NOMO-1 treated with DMSO at 0.1 percent for 48 hours (cell line): ENCODE data around the gene MAP2K7.
"Not testable (repeated sequence)": the region's sequence is repeated elsewhere in the genome, so short reads cannot be mapped to it uniquely, and the experiment has no call there.

Source experiments
- DNase-seq: peaks from one replicate; lab custom pipeline; 2025; ENCODE audit not compliant: unreplicated experiment; lab: John Stamatoyannopoulos, UW

MAP2K7 gene

DNA sequence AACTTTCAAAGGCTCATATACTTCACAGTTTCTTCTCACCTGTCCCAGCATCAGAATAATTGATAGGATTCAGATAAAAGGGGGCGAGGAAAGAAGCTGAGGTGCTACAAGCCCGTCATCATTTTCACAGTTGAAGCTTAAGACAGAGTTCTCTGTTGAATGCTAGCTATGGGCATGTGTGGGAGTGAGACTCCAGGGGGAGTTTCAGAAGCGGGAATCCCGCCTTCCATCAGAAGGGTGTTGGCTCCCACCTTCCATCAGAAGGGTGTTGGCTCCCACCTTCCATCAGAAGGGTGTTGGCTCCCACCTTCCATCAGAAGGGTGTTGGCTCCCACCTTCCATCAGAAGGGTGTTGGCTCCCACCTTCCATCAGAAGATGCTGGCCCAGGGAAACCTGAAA, 57.4 kb downstream of the MAP2K7 start:
- DNase-seq, result not testable (repeated sequence)

DNA sequence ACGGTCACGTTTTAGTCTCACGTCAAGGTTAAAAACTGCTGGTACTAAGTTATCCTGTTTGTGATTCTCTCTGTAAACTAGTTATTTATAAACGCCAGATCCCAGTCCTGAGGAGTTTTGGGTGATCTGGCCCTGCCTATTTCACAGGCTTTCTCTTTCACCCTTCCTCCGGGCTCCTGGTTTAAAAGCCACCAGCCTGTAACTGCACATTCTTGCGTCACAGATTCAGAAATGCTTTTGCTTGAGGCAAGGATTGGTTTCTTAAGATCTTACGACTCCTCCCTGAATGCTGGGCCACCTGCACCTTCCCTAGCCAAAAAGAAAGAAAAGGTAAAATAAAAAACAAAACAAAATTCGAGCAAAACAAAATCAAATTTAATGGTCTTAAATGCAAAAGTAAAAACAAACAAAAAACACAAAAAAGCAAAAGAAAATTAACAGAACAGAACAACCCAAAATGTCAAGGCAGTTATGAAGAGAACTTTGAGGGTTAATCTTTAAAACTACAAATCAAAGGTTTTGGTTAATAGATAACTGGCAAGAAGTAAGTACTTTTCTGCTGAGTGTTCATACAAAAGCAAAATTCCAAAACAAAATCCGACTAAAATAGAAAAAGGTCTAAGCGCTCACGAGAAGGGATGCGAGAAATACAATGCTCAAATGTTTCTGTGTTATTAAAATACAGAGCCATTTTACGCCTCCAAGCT, 58.4 kb downstream of the MAP2K7 start:
- no peak for DNase-seq

DNA sequence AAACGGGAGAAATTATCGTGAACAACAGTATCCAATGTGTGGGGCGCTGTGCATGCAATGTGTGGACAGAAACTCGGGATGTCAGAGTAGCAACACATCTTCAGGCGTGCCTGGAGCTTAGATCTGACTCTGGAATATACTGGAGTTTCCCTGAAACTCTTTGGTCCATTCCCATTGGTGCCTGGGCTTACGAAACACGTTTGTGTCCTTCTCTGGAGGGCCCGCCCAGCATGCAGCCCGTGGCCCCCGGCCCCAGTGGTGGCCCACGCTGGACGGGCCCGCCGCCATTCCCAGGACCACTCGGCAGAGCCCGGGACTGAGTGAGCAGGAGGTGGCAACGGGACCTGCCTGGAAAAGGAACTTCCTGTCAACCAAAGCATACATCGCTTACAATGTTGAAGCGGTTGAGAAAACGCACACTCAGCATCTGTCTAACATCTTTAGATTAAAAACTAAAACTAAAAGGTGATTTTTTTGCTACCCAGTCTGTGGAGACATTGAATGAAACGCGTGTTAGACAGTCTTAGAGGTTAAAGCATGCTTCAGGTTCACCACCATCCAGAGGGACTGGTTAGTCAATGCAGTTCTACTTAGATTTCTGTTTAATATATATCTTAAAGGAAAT, 59.1 kb downstream of the MAP2K7 start:
- DNase-seq, result no peak

DNA sequence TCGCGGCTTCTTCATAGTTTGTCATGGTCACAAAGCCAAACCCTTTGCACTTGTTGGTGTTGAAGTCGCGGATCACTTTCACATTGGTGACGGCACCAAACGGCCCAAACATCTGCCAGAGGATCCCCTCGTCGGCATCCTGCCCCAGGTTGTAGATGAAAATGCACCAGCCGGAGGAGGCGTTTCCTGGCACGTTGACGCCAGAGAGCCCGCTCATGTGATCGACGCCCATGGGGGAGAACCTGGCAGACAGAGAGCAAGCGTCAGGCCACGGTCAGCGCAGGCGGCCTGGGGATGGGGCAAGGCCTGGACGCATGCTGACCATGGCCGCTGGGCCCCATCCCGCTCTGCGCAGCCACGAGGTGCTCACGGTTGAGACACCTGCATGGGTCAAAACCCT, 59.9 kb downstream of the MAP2K7 start:
- DNase-seq, result no peak
